HG02885 (cell line): ENCODE data around the gene SIRPB2.
"Not testable (repeated sequence)": the region's sequence is repeated elsewhere in the genome, so short reads cannot be mapped to it uniquely, and the experiment has no call there.

Source experiments
- ATAC-seq: cut with Tn5 transposase; IDR thresholded peaks from one replicate; pipeline ENCODE4 v1.9.1; 2021; ENCODE audit warnings: mild to moderate bottlenecking; ENCODE audit not compliant: unreplicated experiment, poor library complexity

The SIRPB2 gene

GRCh38 chr20:1503564-1504227, 12.5 kb upstream of the SIRPB2 start:
- ATAC-seq = peak; percentile 95

GRCh38 chr20:1500496-1500895, 9.3 kb upstream of the SIRPB2 start:
- no peak for ATAC-seq

DNA sequence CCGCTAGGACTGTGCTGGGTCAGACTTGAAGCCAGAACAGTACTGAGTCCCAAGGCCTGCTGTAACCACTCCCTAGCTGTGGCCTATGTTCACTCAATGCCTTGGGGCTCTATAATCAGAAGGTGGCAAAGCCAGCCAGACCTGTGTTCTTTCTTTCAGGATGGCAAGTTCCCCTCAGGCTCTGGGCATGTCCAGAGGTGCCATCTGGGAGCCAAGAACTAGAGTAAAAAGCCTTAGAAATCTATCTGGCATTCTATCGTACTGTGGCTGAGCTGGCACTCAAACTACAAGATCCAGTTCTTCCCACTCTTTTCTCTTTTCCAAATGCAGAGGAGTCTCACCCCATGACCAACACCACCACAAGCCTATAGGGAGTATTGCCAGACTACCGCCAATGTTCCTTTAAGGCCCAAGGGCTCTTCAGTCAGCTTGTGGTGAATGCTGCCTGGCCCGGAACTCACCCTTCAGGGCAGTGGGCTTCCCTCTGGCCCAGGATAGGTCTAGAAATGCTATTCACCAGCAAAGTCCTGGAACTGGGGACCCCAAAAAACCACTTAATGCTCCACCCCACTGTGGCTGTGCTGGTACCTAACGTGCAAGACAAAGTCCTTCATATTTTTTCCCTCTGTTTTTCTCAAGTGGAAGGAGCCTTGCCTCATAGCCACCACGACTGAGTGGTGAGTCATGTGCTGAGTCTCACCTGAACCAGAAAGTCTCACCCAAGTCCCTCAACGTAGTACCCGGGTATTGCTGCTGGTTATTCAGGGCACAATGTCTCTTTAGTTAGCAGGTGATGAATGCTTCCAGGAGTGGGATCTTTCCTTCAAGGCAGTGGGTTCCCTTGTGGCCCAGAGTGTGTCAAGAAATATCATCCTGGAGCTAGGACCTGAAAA, 8.6 kb upstream of the SIRPB2 start:
- ATAC-seq = no peak

- not testable (repeated sequence) for ATAC-seq
These were observed 6.2 kb upstream of the SIRPB2 start for GRCh38 chr20:1497371-1497770.

GRCh38 chr20:1496930-1497329, 5.7 kb upstream of the SIRPB2 start:
- ATAC-seq = no peak

GRCh38 chr20:1494436-1494835, 3.2 kb upstream of the SIRPB2 start:
- no peak for ATAC-seq

DNA sequence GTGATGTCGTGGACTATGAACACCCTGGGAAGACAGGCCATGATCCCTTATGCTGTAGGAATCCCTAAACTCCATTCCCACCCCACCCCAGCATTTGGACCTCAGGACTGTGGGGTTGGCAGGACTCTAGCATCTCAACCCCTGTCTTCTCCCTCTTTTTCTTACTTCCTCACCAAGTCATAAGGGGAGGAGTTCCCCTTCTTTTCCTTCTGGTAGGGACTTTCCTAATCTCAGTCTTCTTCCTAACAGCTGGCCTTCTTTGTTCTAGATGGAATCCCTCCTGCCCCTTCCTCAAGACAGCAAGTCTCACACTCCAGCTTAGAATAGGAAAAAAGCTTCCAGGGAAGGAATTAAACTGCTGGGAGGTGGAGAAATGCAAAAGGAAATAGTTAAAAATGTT, 2.3 kb upstream of the SIRPB2 start:
- no peak for ATAC-seq

- no peak for ATAC-seq
These were observed 831 bp upstream of the SIRPB2 start for GRCh38 chr20:1491860-1492642.

- no peak for ATAC-seq
These were observed 501 bp downstream of the SIRPB2 start for GRCh38 chr20:1490643-1491195.

DNA sequence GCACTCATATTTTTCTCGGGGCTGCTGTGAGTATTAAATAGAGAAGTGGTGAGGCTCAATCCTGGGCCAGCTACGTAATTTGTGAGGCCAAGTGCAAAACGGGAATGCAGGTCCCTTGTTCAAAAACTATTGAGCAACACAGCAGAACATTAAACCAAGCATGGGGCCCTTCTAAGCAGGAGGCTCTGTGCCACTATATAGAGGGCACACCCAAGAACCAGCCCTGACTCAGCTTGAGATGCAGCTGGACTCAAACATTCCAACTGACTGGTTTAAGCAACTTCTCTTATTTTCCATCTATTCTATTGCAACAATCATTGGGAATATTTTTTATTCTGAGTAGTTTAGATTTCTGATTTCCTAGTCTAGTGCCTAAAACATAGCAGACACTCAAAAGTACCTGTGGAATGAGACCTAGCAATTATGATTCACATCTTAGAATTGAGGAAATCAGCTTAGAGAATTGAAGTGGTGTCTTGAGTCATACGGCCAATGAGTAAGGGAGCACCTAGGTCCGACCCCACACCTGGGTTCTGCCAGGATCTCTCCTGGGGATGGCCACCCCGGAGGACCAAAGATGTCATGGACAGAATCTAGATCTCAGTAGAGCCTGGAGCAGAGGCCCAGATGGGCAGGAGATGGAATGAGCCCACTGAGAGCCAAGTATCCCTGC, 1.3 kb downstream of the SIRPB2 start:
- ATAC-seq = no peak

- ATAC-seq = no peak
These were observed 1.9 kb downstream of the SIRPB2 start for GRCh38 chr20:1489325-1489724.

GRCh38 chr20:1486566-1486965, 4.7 kb downstream of the SIRPB2 start:
- ATAC-seq = no peak

DNA sequence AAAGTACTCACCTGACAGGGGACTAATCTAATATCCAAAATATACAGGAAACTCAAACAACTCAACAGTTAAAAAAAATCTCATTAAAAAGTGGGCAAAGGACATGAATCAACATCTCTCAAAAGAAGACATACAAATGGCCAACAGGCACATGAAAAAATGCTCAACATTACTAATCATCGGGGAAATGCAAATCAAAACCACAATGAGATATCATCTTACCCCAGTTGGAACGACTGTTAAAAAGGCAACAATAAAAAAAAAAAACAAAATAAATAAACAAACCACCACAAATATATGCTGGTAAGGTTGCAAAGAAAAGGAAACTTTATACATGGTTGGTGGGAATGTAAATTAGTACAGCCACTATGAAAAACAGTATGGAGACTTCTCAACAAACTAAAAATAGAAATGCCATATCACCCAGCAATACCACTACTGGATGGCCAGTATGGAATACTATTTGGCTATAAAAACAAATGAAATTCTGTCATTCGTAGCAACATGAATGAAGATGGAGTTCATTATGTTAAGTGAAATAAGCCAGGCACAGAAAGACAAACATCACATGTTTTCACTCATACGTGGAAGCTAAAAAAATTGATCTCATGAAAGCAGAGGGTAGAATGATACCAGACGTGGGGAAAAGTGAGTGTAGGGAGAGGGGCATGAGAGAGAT, 6.6 kb downstream of the SIRPB2 start:
- no peak for ATAC-seq

DNA sequence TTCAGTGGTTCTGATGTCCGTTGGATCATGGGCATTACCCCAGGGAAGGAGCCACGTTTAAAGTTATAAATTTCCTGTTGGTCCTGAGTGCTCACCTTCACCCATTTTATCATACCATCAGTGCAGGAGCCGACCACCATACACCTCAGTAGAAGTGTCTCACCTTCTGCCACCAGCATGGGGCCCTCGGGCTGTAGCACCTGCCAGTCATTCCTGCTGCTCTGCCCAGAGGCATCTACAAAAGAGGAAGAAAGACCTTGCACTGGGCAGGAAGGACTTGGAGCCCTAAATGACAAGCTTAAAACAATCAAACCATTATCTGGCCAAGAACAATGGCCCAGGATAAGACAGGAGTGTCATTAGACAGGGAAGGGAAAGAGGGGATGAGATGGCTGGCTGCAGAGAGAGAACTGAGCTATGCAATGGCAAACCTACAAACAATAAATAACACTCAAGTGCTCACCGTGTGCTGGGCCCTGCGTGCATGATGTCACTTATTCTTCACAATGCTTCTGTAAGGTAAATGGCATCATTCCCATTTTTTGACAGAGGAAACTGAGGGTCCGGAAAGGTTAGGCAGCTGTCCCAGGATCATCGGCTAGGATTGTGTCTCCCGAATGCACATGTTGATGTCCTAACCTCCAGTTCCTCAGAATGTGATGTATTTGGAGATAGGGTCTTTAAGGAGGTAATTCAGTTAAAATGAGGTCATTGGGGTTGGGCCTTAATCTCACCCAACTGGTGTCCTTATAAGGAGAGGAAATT, 11.2 kb downstream of the SIRPB2 start:
- ATAC-seq = no peak

DNA sequence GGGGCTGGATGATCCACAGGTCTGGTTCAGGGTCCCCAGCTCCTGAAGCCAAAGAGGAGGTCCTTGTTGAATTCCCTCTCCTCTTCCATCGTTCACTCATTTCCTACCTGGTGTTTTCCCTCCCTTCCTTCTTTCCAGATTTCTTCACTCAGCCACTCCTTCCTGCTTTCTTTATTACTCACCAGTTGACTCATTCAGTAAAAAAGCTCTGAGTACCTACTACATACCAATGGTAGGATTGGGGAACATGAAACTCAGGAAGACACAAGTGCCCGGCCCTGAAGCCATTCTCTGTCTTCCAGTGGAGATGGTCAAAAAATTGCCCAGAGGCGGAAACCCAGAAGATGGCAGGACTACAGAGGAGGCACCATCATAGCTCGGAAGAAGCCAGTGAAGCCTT, 12.7 kb downstream of the SIRPB2 start:
- ATAC-seq = no peak

GRCh38 chr20:1477896-1478490, 13.2 kb downstream of the SIRPB2 start:
- no peak for ATAC-seq

GRCh38 chr20:1474817-1475603, 16.2 kb downstream of the SIRPB2 start:
- ATAC-seq = no peak

- ATAC-seq = no peak
These were observed 16.9 kb downstream of the SIRPB2 start for GRCh38 chr20:1474325-1474724.
